GM12878 (cell line): Measurements from ENCODE around the gene S100A11. TPM values are rescaled to one million over a fixed set of nuclear protein-coding genes. Genes with fewer than 3 reads are reported as not detected.
A peak's percentile ranks its signal among the peaks of the same experiment; 100 is the strongest.

Source experiments
- ATAC-seq: fragments of 200-7000 bp; cut with Tn5 transposase; 3 replicates; pipeline ENCODE4 v1.9.1; 2020; ENCODE audit warnings: mild to moderate bottlenecking, moderate library complexity
- BruUV-seq: library from RNA; stranded (reverse); fragments of 400-500 nt; replicated peaks from 2 replicates; lab custom pipeline; 2021; lab: Mats Ljungman, UMichigan
- CTCF ChIA-PET: fragments of 300-600 bp; sonication (Branson Sonifier 250); formaldehyde crosslinking; extraction: SDS; loops from one replicate; lab custom pipeline; 2021; ENCODE audit warnings: inconsistent platforms; lab: Yijun Ruan, JAX
- POLR2A ChIA-PET: fragments of 350-600 bp; formaldehyde crosslinking; extraction: SDS; loops from one replicate; lab custom pipeline; 2021; ENCODE audit warnings: inconsistent platforms; lab: Charles Lee
- RAD21 ChIA-PET: fragments of 300-600 bp; sonication (Branson Sonifier 250); formaldehyde crosslinking; loops from one replicate; lab custom pipeline; 2023; ENCODE audit warnings: antibody characterized with exemption; ENCODE audit not compliant: unreplicated experiment; lab: Charles Lee
- SMC1A ChIA-PET: fragments of 300-600 bp; sonication (Branson Sonifier 250); formaldehyde crosslinking; loops from one replicate; lab custom pipeline; 2023; ENCODE audit not compliant: unreplicated experiment, uncharacterized antibody; lab: Charles Lee
- DNase-seq: peaks from one replicate; pipeline ENCODE4 v3.0.0-alpha.2; 2011; ENCODE audit warnings: low read depth, low spot score
- FAIRE-seq: peaks from 3 replicates; lab custom pipeline; 2011; peaks lifted over from hg19 to GRCh38; lab: Jason Lieb, UNC
- H2AFZ ChIP-seq: 2 replicates; pipeline ENCODE4 v1.6.0; 2011; ENCODE audit warnings: low read depth, low read length, control low read depth; ENCODE audit not compliant: control insufficient read depth
- H3K27ac ChIP-seq: 2 replicates; pipeline ENCODE4 v1.5.1; 2011; ENCODE audit warnings: control low read depth; ENCODE audit not compliant: control insufficient read depth, insufficient read depth
- H3K27me3 ChIP-seq, 2 experiments: replicated peaks in 1 of 2; 2 replicates each; pipeline versions ENCODE4 v1.6.0 to v1.6.1; 2011; ENCODE audit warnings: low read length in 1 of 2; ENCODE audit not compliant: control insufficient read depth in 2 of 2, insufficient read depth in 2 of 2
- H3K36me3 ChIP-seq, 2 experiments: 2 replicates each; pipeline ENCODE4 v1.5.1; 2011; ENCODE audit warnings: low read length in 1 of 2; ENCODE audit not compliant: control insufficient read depth in 2 of 2, insufficient read depth in 2 of 2
- H3K4me1 ChIP-seq: 2 replicates; pipeline ENCODE4 v1.6.1; 2011; ENCODE audit warnings: mild to moderate bottlenecking, low read length, moderate library complexity, mixed read lengths; ENCODE audit not compliant: control insufficient read depth, insufficient read depth
- H3K4me2 ChIP-seq: 2 replicates; pipeline ENCODE4 v1.6.0; 2011; ENCODE audit warnings: control low read depth; ENCODE audit not compliant: control insufficient read depth, insufficient read depth
- H3K4me3 ChIP-seq: fragments of 200-600 bp; sonication (generic); 2 replicates; pipeline ENCODE4 v1.5.1; 2016
- H3K79me2 ChIP-seq: 2 replicates; pipeline ENCODE4 v1.6.0; 2011; ENCODE audit warnings: low read length; ENCODE audit not compliant: control insufficient read depth, insufficient read depth
- H3K9ac ChIP-seq: 2 replicates; pipeline ENCODE4 v1.8.0; 2011; ENCODE audit warnings: low read length, control low read depth, mixed read lengths; ENCODE audit not compliant: control insufficient read depth, insufficient read depth
- H3K9me3 ChIP-seq: replicated peaks from 3 replicates; pipeline ENCODE4 v1.5.1; 2011; ENCODE audit warnings: mild to moderate bottlenecking, low read length; ENCODE audit not compliant: control insufficient read depth, insufficient read depth
- H4K20me1 ChIP-seq: 2 replicates; pipeline ENCODE4 v1.6.0; 2011; ENCODE audit not compliant: control insufficient read depth, insufficient read depth
- BCL11A ChIP-seq: IDR thresholded peaks from 2 replicates; pipeline ENCODE4 v1.6.1; 2011; ENCODE audit warnings: low read depth, low read length
- BHLHE40 ChIP-seq, 2 experiments: fragments of 450-650 bp in 1 of 2; IDR thresholded peaks; 2 replicates each; pipeline ENCODE4 v1.6.1; 2011 to 2017; ENCODE audit warnings: low read depth in 2 of 2, borderline replicate concordance in 1 of 2, improper control_type of control experiment in 1 of 2, low read length in 1 of 2, mild to moderate bottlenecking in 1 of 2
- BRCA1 ChIP-seq: IDR thresholded peaks from 2 replicates; pipeline ENCODE4 v1.6.1; 2011; ENCODE audit warnings: low read depth, low read length, improper control_type of control experiment
- CTCF ChIP-seq, 3 experiments: IDR thresholded peaks in 2 of 3; conservative IDR thresholded peaks in 1 of 3; 2 replicates each; pipeline ENCODE4 v1.5.1; 2011; ENCODE audit warnings: low read depth in 3 of 3, low read length in 3 of 3, mild to moderate bottlenecking in 3 of 3, control low read depth in 2 of 3, moderate library complexity in 2 of 3, inconsistent platforms in 1 of 3, mixed read lengths in 1 of 3; ENCODE audit not compliant: control insufficient read depth in 2 of 3, insufficient read depth in 1 of 3; ENCODE audit errors: extremely low read depth in 1 of 3
- GATAD2B ChIP-seq: fragments of 450-650 bp; conservative IDR thresholded peaks from 2 replicates; pipeline ENCODE4 v1.6.1; 2017; ENCODE audit warnings: low read depth, mild to moderate bottlenecking, moderate library complexity
- HDAC6 ChIP-seq: fragments of 200-600 bp; sonication (generic); IDR thresholded peaks from one replicate; pipeline ENCODE4 v1.8.0; 2017; ENCODE audit warnings: antibody characterized with exemption; ENCODE audit not compliant: unreplicated experiment
- IKZF2 ChIP-seq, 2 experiments: fragments of 450-650 bp; IDR thresholded peaks; 2 replicates each; pipeline ENCODE4 v1.6.1; 2017; ENCODE audit warnings: mild to moderate bottlenecking in 2 of 2, moderate library complexity in 2 of 2
- MTA3 ChIP-seq: IDR thresholded peaks from 2 replicates; pipeline ENCODE4 v1.6.1; 2012; ENCODE audit warnings: low read length, inconsistent platforms, borderline replicate concordance
- POLR2AphosphoS2 ChIP-seq: IDR thresholded peaks from 2 replicates; pipeline ENCODE4 v1.6.1; 2011; ENCODE audit warnings: low read depth, mild to moderate bottlenecking, low read length, improper control_type of control experiment, moderate library complexity
- POLR2AphosphoS5 ChIP-seq: IDR thresholded peaks from 2 replicates; pipeline ENCODE4 v1.6.1; 2011; ENCODE audit warnings: mild to moderate bottlenecking, low read length, inconsistent platforms
- RAD21 ChIP-seq: IDR thresholded peaks from 2 replicates; pipeline ENCODE4 v1.6.1; 2011; ENCODE audit warnings: mild to moderate bottlenecking, low read depth, low read length, moderate library complexity; ENCODE audit not compliant: insufficient read depth
- RAD51 ChIP-seq: fragments of 450-650 bp; IDR thresholded peaks from 2 replicates; pipeline ENCODE4 v1.6.1; 2016; ENCODE audit warnings: moderate library complexity, mild to moderate bottlenecking, inconsistent platforms
- RCOR1 ChIP-seq: conservative IDR thresholded peaks from 2 replicates; pipeline ENCODE4 v1.6.1; 2012; ENCODE audit warnings: low read depth, low read length, improper control_type of control experiment
- RUNX3 ChIP-seq: IDR thresholded peaks from 2 replicates; pipeline ENCODE4 v1.6.1; 2012; ENCODE audit warnings: low read length, inconsistent platforms
- SMC3 ChIP-seq: IDR thresholded peaks from 2 replicates; pipeline ENCODE4 v1.6.1; 2011; ENCODE audit warnings: low read length, improper control_type of control experiment, borderline replicate concordance
- YY1 ChIP-seq: IDR thresholded peaks from 2 replicates; pipeline ENCODE4 v1.6.1; 2011; ENCODE audit warnings: low read depth, mild to moderate bottlenecking, low read length
- WGBS: methylation state at CpG from one replicate; pipeline ENCODE4 v1.1.6; 2016; ENCODE audit warnings: low lambda C conversion rate; ENCODE audit not compliant: insufficient replicate concordance, insufficient coverage; ENCODE audit errors: missing lambda C conversion rate; 5-methylcytosine and 5-hydroxymethylcytosine counted together
- in situ Hi-C: fragments of 300-500 bp; cut with MboI; formaldehyde crosslinking; loops from 9 replicates; pipeline ENCODE4 v1.14.3; 2018; ENCODE audit warnings: mixed read lengths
- intact Hi-C: fragments of 100-400 bp; cut with micrococcal nuclease; formaldehyde crosslinking; loops from one replicate; pipeline ENCODE4 v1.14.2; 2022; ENCODE audit not compliant: unreplicated experiment
- polyA plus RNA-seq, 11 experiments: library from polyadenylated mRNA; depleted of rRNA in 4 of 11; unstranded in 6 of 11; stranded (reverse) in 5 of 11; fragments of >200 nt; fragmentation: Nextera tagmentation in 4 of 11; fragmentation: Illumina TruSeq in 1 of 11; extraction: Ambion mirVana in 4 of 11; extraction: Trizol in 1 of 11; gene quantifications; 1 replicate in 1 of 11; 2 replicates in 10 of 11; pipeline versions ENCODE4 v1.2.1 to v1.2.3, GENCODE V29; 2011 to 2016; ENCODE audit warnings: inconsistent platforms in 2 of 11, missing spikeins in 2 of 11, low read depth in 1 of 11
- total RNA-seq, 4 experiments: library from RNA; depleted of rRNA in 3 of 4; stranded (reverse); fragments of >200 nt in 3 of 4; fragmentation: Illumina TruSeq in 1 of 4; extraction: Trizol in 1 of 4; gene quantifications; 2 replicates each; pipeline versions ENCODE4 v1.2.1 to v1.2.3, GENCODE V29; 2013 to 2021

Gene S100A11
- total and polyA plus RNA-seq, 10 of the 15 experiments (the other 5 are each of a cell fraction or from before 2014, with no cell fraction given) = 9.0 to 134 (median 62.7) TPM

GRCh38 chr1:152013664-152014237, 23.1 kb downstream of the S100A11 start:
- POLR2A ChIA-PET = no interaction called here
- DNase-seq (no peak), ATAC-seq (peak; percentile 61), FAIRE-seq (peak; percentile 80)
- intact Hi-C loops (no loop called here), in situ Hi-C loops (no loop called here)
- no peaks in the 10 kb centered on the region for H3K79me2 ChIP-seq
- H4K20me1 ChIP-seq = no peaks in the 10 kb centered on the region
- no peak overlapping the region for H3K4me3 ChIP-seq
- H3K9ac ChIP-seq = no peak overlapping the region
- no TSS peak for BruUV-seq
- peaks cover 0 to 3% of the 10 kb centered on the region in 2 experiments; a peak in 3 of 4 replicates for H3K27me3 ChIP-seq
- 0% methylated on average over 3 of the region's 3 CpGs for WGBS
- H3K36me3 ChIP-seq = no peaks in the 10 kb centered on the region
- no peaks in the 10 kb centered on the region for H3K4me1 ChIP-seq
- TF ChIP-seq POLR2AphosphoS5 (no peak), RCOR1 (no peak), CTCF (IDR thresholded peaks at IDR 0.05 in 2 of 3, conservative IDR thresholded peaks at IDR 0.05 in 1 of 3; ENCODE audit: control insufficient read depth in 2 of 3, extremely low read depth in 1 of 3, insufficient read depth in 1 of 3, low read depth in 3 of 3, low read length in 3 of 3) (peak; percentile 65 to 76 (median 73)), HDAC6 (no peak), MTA3 (no peak), YY1 (no peak), IKZF2 (IDR thresholded peaks at IDR 0.05) (no peak), BRCA1 (no peak), RUNX3 (peak; percentile 57), GATAD2B (no peak), BCL11A (no peak), SMC3 (peak; percentile 46), RAD51 (no peak), POLR2AphosphoS2 (no peak), BHLHE40 (IDR thresholded peaks at IDR 0.05; ENCODE audit: borderline replicate concordance in 1 of 2, low read depth in 2 of 2, low read length in 1 of 2) (no peak), RAD21 (peak; percentile 31; the same call in 1 of the 2 replicates)
- SMC1A ChIA-PET = interaction anchor here (1.0 to 1.4 kb wide), 3 partner anchors 21 to 80 kb away, joined by 3 to 4 read pairs (median 4); no protein-coding TSS in a partner anchor
- RAD21 ChIA-PET = interaction anchor here (1.2 kb wide), 1 partner anchor 106 kb away, joined by 3 read pairs; no protein-coding TSS in a partner anchor
- H3K4me2 ChIP-seq = no peak overlapping the region
- H3K27ac ChIP-seq = no peak overlapping the region
- CTCF ChIA-PET = interaction anchor here (0.6 to 2.5 kb wide), 7 partner anchors 10 to 445 kb away, joined by 3 to 8 read pairs (median 4); no protein-coding TSS in a partner anchor
- no peak overlapping the region for H2AFZ ChIP-seq
- H3K9me3 ChIP-seq = no peaks in the 10 kb centered on the region
